OCI-LY3 (cell line): Measurements from ENCODE around the gene FBXO8.

Experiments used
- H2AFZ ChIP-seq: fragments of 200-600, 300-600 bp; shearing (Covaris generic); 2 replicates; pipeline ENCODE4 v1.6.0; 2014; ENCODE audit warnings: antibody characterized with exemption, low read depth, low read length
- H3K27ac ChIP-seq: fragments of 200-600, 300-600 bp; sonication (generic); 2 replicates; pipeline ENCODE4 v1.5.1; 2014; ENCODE audit warnings: mild to moderate bottlenecking, low read length, moderate library complexity, mixed read lengths
- H3K27me3 ChIP-seq: fragments of 200-600, 300-600 bp; sonication (generic); 2 replicates; pipeline ENCODE4 v1.6.1; 2014; ENCODE audit warnings: low read depth, low read length, mixed read lengths
- H3K36me3 ChIP-seq: fragments of 200-600, 300-600 bp; sonication (generic); replicated peaks from 2 replicates; pipeline ENCODE3; 2014; ENCODE audit warnings: low read depth, low read length, mixed read lengths
- H3K4me1 ChIP-seq: fragments of 300-600, 200-600 bp; sonication (generic); 2 replicates; pipeline ENCODE4 v1.6.1; 2014; ENCODE audit warnings: low read length, mixed read lengths
- H3K4me2 ChIP-seq: fragments of 200-600, 300-600 bp; sonication (generic); 2 replicates; pipeline ENCODE4 v1.6.1; 2014; ENCODE audit warnings: low read length, mixed read lengths
- H3K4me3 ChIP-seq: fragments of 300-600, 200-600 bp; sonication (generic); 2 replicates; pipeline ENCODE4 v1.5.1; 2014; ENCODE audit warnings: antibody characterized with exemption, mild to moderate bottlenecking, low read length, moderate library complexity
- H3K79me2 ChIP-seq: fragments of 300-600, 200-600 bp; shearing (Covaris generic); 2 replicates; pipeline ENCODE4 v1.6.1; 2014; ENCODE audit warnings: mild to moderate bottlenecking, low read length, mixed read lengths
- H3K9ac ChIP-seq: fragments of 300-600, 200-600 bp; shearing (Covaris generic); 2 replicates; pipeline ENCODE4 v1.6.0; 2014; ENCODE audit warnings: mild to moderate bottlenecking, low read length, moderate library complexity
- H3K9me3 ChIP-seq: fragments of 200-600, 300-600 bp; shearing (Covaris generic); 2 replicates; pipeline ENCODE4 v1.6.1; 2014; ENCODE audit warnings: low read length, mixed read lengths; ENCODE audit not compliant: insufficient read depth
- H4K20me1 ChIP-seq: fragments of 200-600, 300-600 bp; sonication (generic); 2 replicates; pipeline ENCODE4 v1.6.1; 2016; ENCODE audit warnings: low read length, mixed read lengths; ENCODE audit not compliant: insufficient read depth
- CTCF ChIP-seq: fragments of 200-600, 300-600 bp; sonication (generic); IDR thresholded peaks from 2 replicates; pipeline ENCODE4 v1.5.1; 2014; ENCODE audit warnings: antibody characterized with exemption, low read length, low read depth
- EZH2phosphoT487 ChIP-seq: fragments of 200-600 bp; shearing (Covaris generic); IDR thresholded peaks from 2 replicates; pipeline ENCODE4 v1.6.1; 2018; ENCODE audit warnings: antibody characterized with exemption, mixed run types, low read depth

Gene FBXO8

GRCh38 chr4:174213731-174214100, 69.8 kb downstream of the FBXO8 start:
- H2AFZ ChIP-seq: no peak overlapping the region
- H3K4me1 ChIP-seq: no peaks in the 10 kb centered on the region
- no peaks in the 10 kb centered on the region for H4K20me1 ChIP-seq
- TF ChIP-seq EZH2phosphoT487: no peak
- TF ChIP-seq CTCF: no peak
- H3K9ac ChIP-seq: no peak overlapping the region
- H3K27me3 ChIP-seq: no peaks in the 10 kb centered on the region
- H3K79me2 ChIP-seq: no peaks in the 10 kb centered on the region
- no peak overlapping the region for H3K4me2 ChIP-seq
- H3K27ac ChIP-seq: no peak overlapping the region
- H3K9me3 ChIP-seq: no peaks in the 10 kb centered on the region
- H3K36me3 ChIP-seq: no peaks in the 10 kb centered on the region
- no peak overlapping the region for H3K4me3 ChIP-seq

- Histone ChIP-seq H3K9ac (no peak overlapping the region), H3K9me3 (no peaks in the 10 kb centered on the region), H3K4me1 (no peaks in the 10 kb centered on the region), H2AFZ (no peak overlapping the region), H3K36me3 (no peaks in the 10 kb centered on the region), H3K4me3 (no peak overlapping the region), H3K4me2 (no peak overlapping the region), H3K27ac (no peak overlapping the region), H3K27me3 (no peaks in the 10 kb centered on the region), H3K79me2 (no peaks in the 10 kb centered on the region), H4K20me1 (no peaks in the 10 kb centered on the region)
- TF ChIP-seq EZH2phosphoT487 (no peak), CTCF (no peak)
Observed at GRCh38 chr4:174212061-174212460, 71.4 kb downstream of the FBXO8 start.

GRCh38 chr4:174211622-174212044, 71.8 kb downstream of the FBXO8 start:
- Histone ChIP-seq H2AFZ (no peak overlapping the region), H3K79me2 (no peaks in the 10 kb centered on the region), H3K27ac (no peak overlapping the region), H3K4me1 (no peaks in the 10 kb centered on the region), H4K20me1 (no peaks in the 10 kb centered on the region), H3K27me3 (no peaks in the 10 kb centered on the region), H3K9ac (no peak overlapping the region), H3K9me3 (no peaks in the 10 kb centered on the region), H3K4me3 (no peak overlapping the region), H3K36me3 (no peaks in the 10 kb centered on the region), H3K4me2 (no peak overlapping the region)
- TF ChIP-seq CTCF: no peak
- no peak for TF ChIP-seq EZH2phosphoT487

GRCh38 chr4:174210952-174211490, 72.4 kb downstream of the FBXO8 start:
- H3K4me3 ChIP-seq: no peak overlapping the region
- H3K36me3 ChIP-seq: no peaks in the 10 kb centered on the region
- no peaks in the 10 kb centered on the region for H4K20me1 ChIP-seq
- no peak overlapping the region for H3K27ac ChIP-seq
- H3K9ac ChIP-seq: no peak overlapping the region
- no peak overlapping the region for H3K4me2 ChIP-seq
- no peaks in the 10 kb centered on the region for H3K27me3 ChIP-seq
- no peaks in the 10 kb centered on the region for H3K4me1 ChIP-seq
- H2AFZ ChIP-seq: no peak overlapping the region
- H3K79me2 ChIP-seq: no peaks in the 10 kb centered on the region
- TF ChIP-seq CTCF: no peak
- no peak for TF ChIP-seq EZH2phosphoT487
- H3K9me3 ChIP-seq: no peaks in the 10 kb centered on the region
